Trophoblast cell (in vitro differentiated cells and primary cell): ENCODE measurements around the gene NF2.
"Not testable (repeated sequence)": the region's sequence is repeated elsewhere in the genome, so short reads cannot be mapped to it uniquely, and the experiment has no call there.

Source experiments
- DNase-seq, 2 donors: peaks; one replicate each; pipeline ENCODE4 v3.0.0-alpha.2; 2016
- H2AFZ ChIP-seq: 2 replicates; pipeline ENCODE4 v1.6.1; 2013; ENCODE audit warnings: low read length, moderate library complexity, mild to moderate bottlenecking; ENCODE audit not compliant: insufficient read depth, poor library complexity
- H2AK5ac ChIP-seq: 2 replicates; pipeline ENCODE4 v1.6.1; 2013; ENCODE audit warnings: mild to moderate bottlenecking, low read length
- H2BK120ac ChIP-seq: 2 replicates; pipeline ENCODE4 v1.6.1; 2013; ENCODE audit warnings: low read length, mild to moderate bottlenecking, moderate library complexity; ENCODE audit not compliant: insufficient read depth, poor library complexity
- H2BK12ac ChIP-seq: 2 replicates; pipeline ENCODE4 v1.6.1; 2013; ENCODE audit warnings: mild to moderate bottlenecking, low read length, moderate library complexity
- H2BK5ac ChIP-seq: 2 replicates; pipeline ENCODE4 v1.6.1; 2013; ENCODE audit warnings: low read length, low read depth, moderate library complexity, mild to moderate bottlenecking; ENCODE audit not compliant: poor library complexity
- H3K14ac ChIP-seq: 2 replicates; pipeline ENCODE4 v1.6.1; 2013; ENCODE audit warnings: mild to moderate bottlenecking, low read length
- H3K18ac ChIP-seq: 2 replicates; pipeline ENCODE4 v1.6.1; 2013; ENCODE audit warnings: mild to moderate bottlenecking, low read length
- H3K23ac ChIP-seq: 2 replicates; pipeline ENCODE4 v1.6.1; 2013; ENCODE audit warnings: low read length
- H3K27ac ChIP-seq: 2 replicates; pipeline ENCODE4 v1.5.1; 2013; ENCODE audit warnings: low read depth, mild to moderate bottlenecking, inconsistent platforms, low read length, moderate library complexity
- H3K27me3 ChIP-seq: 2 replicates; pipeline ENCODE4 v1.6.1; 2013; ENCODE audit warnings: inconsistent platforms, mild to moderate bottlenecking, low read length, moderate library complexity; ENCODE audit not compliant: insufficient read depth
- H3K36me3 ChIP-seq, 2 experiments: 1 replicate in 1 of 2; 2 replicates in 1 of 2; pipeline ENCODE4 v1.6.1; 2013; ENCODE audit warnings: low read length in 2 of 2, mild to moderate bottlenecking in 2 of 2, moderate library complexity in 1 of 2; ENCODE audit not compliant: insufficient read depth in 2 of 2, control insufficient read depth in 1 of 2
- H3K4ac ChIP-seq: 2 replicates; pipeline ENCODE4 v1.6.1; 2013; ENCODE audit warnings: low read depth, mild to moderate bottlenecking, low read length, moderate library complexity
- H3K4me1 ChIP-seq, 2 experiments: 1 replicate in 1 of 2; 2 replicates in 1 of 2; pipeline ENCODE4 v1.6.1; 2013; ENCODE audit warnings: low read length in 2 of 2, mild to moderate bottlenecking in 2 of 2, moderate library complexity in 1 of 2; ENCODE audit not compliant: insufficient read depth in 2 of 2, control insufficient read depth in 1 of 2
- H3K4me2 ChIP-seq: 2 replicates; pipeline ENCODE4 v1.6.1; 2013; ENCODE audit warnings: inconsistent platforms, mild to moderate bottlenecking, low read length, moderate library complexity
- H3K4me3 ChIP-seq: 2 replicates; pipeline ENCODE4 v1.5.1; 2013; ENCODE audit warnings: mild to moderate bottlenecking, low read depth, low read length, inconsistent platforms
- H3K79me1 ChIP-seq: one replicate; pipeline ENCODE4 v1.6.1; 2013; ENCODE audit warnings: low read length
- H3K79me2 ChIP-seq: 2 replicates; pipeline ENCODE4 v1.6.1; 2013; ENCODE audit warnings: low read length, mild to moderate bottlenecking; ENCODE audit not compliant: control insufficient read depth, insufficient read depth, poor library complexity
- H3K9ac ChIP-seq: 2 replicates; pipeline ENCODE4 v1.6.1; 2013; ENCODE audit warnings: mild to moderate bottlenecking, low read length
- H3K9me3 ChIP-seq: 2 replicates; pipeline ENCODE4 v1.6.1; 2013; ENCODE audit warnings: low read depth, mild to moderate bottlenecking, control low read depth, inconsistent platforms, low read length; ENCODE audit not compliant: insufficient read depth
- H4K12ac ChIP-seq: 2 replicates; pipeline ENCODE4 v1.6.1; 2013; ENCODE audit warnings: low read depth, mild to moderate bottlenecking, low read length, moderate library complexity
- H4K8ac ChIP-seq: 2 replicates; pipeline ENCODE4 v1.6.1; 2013; ENCODE audit warnings: low read depth, mild to moderate bottlenecking, low read length, moderate library complexity
- H4K91ac ChIP-seq: one replicate; pipeline ENCODE4 v1.6.1; 2013; ENCODE audit warnings: low read depth, mild to moderate bottlenecking, low read length, moderate library complexity
- WGBS: extraction: QIAGEN DNeasy Blood & Tissue Kit; methylation state at CpG from one replicate; pipeline ENCODE4 v1.1.7; 2013; ENCODE audit warnings: missing lambda C conversion rate; ENCODE audit not compliant: insufficient read length, insufficient coverage; ENCODE audit errors: extremely low coverage; 5-methylcytosine and 5-hydroxymethylcytosine counted together

NF2 gene

GRCh38 chr22:29587938-29588699 lies 15.3 kb upstream of the NF2 start:
- Histone ChIP-seq H4K91ac (no peak overlapping the region), H3K36me3 (no peaks in the 10 kb centered on the region), H2AK5ac (no peak overlapping the region), H3K9ac (no peak overlapping the region), H2BK120ac (no peak overlapping the region), H2AFZ (no peak overlapping the region), H3K4me1 (no peaks in the 10 kb centered on the region), H3K79me2 (no peaks in the 10 kb centered on the region), H3K18ac (no peak overlapping the region), H3K27ac (no peak overlapping the region), H3K27me3 (no peaks in the 10 kb centered on the region), H3K79me1 (no peaks in the 10 kb centered on the region), H3K4me2 (no peak overlapping the region), H3K4ac (no peak overlapping the region), H2BK12ac (no peak overlapping the region), H3K4me3 (no peak overlapping the region), H3K14ac (no peak overlapping the region), H3K9me3 (peaks cover 2% of the 10 kb centered on the region), H3K23ac (no peak overlapping the region), H2BK5ac (no peak overlapping the region), H4K8ac (no peak overlapping the region), H4K12ac (no peak overlapping the region)
- DNase-seq: peak; percentile 34 to 52
- no CpG with 5 or more reads among the region's 9 CpGs for WGBS

GRCh38 chr22:29593923-29594322 lies 9.5 kb upstream of the NF2 start:
- Histone ChIP-seq H2BK120ac (no peak overlapping the region), H4K8ac (no peak overlapping the region), H2AFZ (no peak overlapping the region), H4K91ac (no peak overlapping the region), H2AK5ac (no peak overlapping the region), H3K14ac (no peak overlapping the region), H2BK5ac (no peak overlapping the region), H3K27me3 (no peaks in the 10 kb centered on the region), H2BK12ac (no peak overlapping the region), H3K4ac (no peak overlapping the region), H3K27ac (no peak overlapping the region), H3K79me2 (no peaks in the 10 kb centered on the region), H3K9me3 (no peaks in the 10 kb centered on the region), H3K4me3 (no peak overlapping the region), H4K12ac (no peak overlapping the region), H3K23ac (no peak overlapping the region), H3K79me1 (no peaks in the 10 kb centered on the region), H3K36me3 (no peaks in the 10 kb centered on the region), H3K4me2 (no peak overlapping the region), H3K4me1 (no peaks in the 10 kb centered on the region), H3K9ac (no peak overlapping the region), H3K18ac (no peak overlapping the region)
- WGBS: no CpG with 5 or more reads among the region's 4 CpGs
- no peak for DNase-seq

GRCh38 chr22:29594447-29594846 lies 9.0 kb upstream of the NF2 start:
- H3K18ac ChIP-seq, H3K9me3 ChIP-seq, H3K4me2 ChIP-seq, H3K14ac ChIP-seq, H3K9ac ChIP-seq, H2BK120ac ChIP-seq, H2AFZ ChIP-seq, H2BK5ac ChIP-seq, H4K8ac ChIP-seq, H4K12ac ChIP-seq, H3K4me1 ChIP-seq, H3K4me3 ChIP-seq, H2BK12ac ChIP-seq, H3K27me3 ChIP-seq, H3K27ac ChIP-seq, H3K79me2 ChIP-seq, H3K23ac ChIP-seq, H4K91ac ChIP-seq, H2AK5ac ChIP-seq, DNase-seq, H3K36me3 ChIP-seq, H3K4ac ChIP-seq, H3K79me1 ChIP-seq: not testable (repeated sequence)
- no CpG with 5 or more reads among the region's 6 CpGs for WGBS

GRCh38 chr22:29596408-29596807 lies 7.0 kb upstream of the NF2 start:
- no peak overlapping the region for H2BK120ac ChIP-seq
- peak overlapping the region; percentile 43 for H4K12ac ChIP-seq
- H3K4me1 ChIP-seq: no peaks in the 10 kb centered on the region
- no peak overlapping the region for H3K4me3 ChIP-seq
- no peaks in the 10 kb centered on the region for H3K79me2 ChIP-seq
- H2BK5ac ChIP-seq: no peak overlapping the region
- H3K18ac ChIP-seq: no peak overlapping the region
- H4K8ac ChIP-seq: no peak overlapping the region
- no peak overlapping the region for H2AK5ac ChIP-seq
- no CpG with 5 or more reads among the region's 10 CpGs for WGBS
- no peak overlapping the region for H3K4ac ChIP-seq
- no peak overlapping the region for H3K4me2 ChIP-seq
- H3K79me1 ChIP-seq: no peaks in the 10 kb centered on the region
- H3K23ac ChIP-seq: no peak overlapping the region
- no peak overlapping the region for H2AFZ ChIP-seq
- no peak overlapping the region for H2BK12ac ChIP-seq
- no peaks in the 10 kb centered on the region for H3K27me3 ChIP-seq
- H3K14ac ChIP-seq: no peak overlapping the region
- H3K27ac ChIP-seq: no peak overlapping the region
- peak; percentile 79 to 85 for DNase-seq
- no peaks in the 10 kb centered on the region for H3K36me3 ChIP-seq
- no peak overlapping the region for H3K9ac ChIP-seq
- H3K9me3 ChIP-seq: no peaks in the 10 kb centered on the region
- H4K91ac ChIP-seq: no peak overlapping the region
